ENCODE results near the gene ADCY5. TPM values are rescaled to one million over a fixed set of nuclear protein-coding genes. Genes with fewer than 3 reads are reported as not detected.

ADCY5 gene
- polyA plus RNA-seq, 3 donors: not detected

DNA sequence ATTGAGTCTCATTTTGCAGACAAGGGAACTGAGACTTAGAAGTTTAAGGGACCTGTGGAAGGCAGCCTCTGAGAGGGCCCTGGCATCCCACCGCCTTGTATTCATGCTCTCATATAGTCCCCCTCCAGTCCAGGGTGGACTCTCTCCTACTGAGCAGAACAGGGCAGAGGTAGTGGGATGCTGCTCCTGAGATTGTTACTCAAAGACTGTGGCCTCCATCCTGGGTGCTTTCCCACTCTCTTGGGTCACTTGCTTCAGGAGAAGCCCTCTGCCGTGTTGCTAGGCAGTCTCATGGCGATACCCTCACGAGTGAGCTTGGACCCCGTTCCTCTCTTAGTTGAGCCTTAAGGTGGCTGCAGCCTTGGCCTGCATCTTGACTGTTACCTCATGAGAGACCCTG is 22.2 kb upstream of the ADCY5 start:
- 95% methylated on average over 4 of the region's 5 CpGs for WGBS (ENCODE audit: insufficient coverage)
- TF ChIP-seq, protein P1, sequence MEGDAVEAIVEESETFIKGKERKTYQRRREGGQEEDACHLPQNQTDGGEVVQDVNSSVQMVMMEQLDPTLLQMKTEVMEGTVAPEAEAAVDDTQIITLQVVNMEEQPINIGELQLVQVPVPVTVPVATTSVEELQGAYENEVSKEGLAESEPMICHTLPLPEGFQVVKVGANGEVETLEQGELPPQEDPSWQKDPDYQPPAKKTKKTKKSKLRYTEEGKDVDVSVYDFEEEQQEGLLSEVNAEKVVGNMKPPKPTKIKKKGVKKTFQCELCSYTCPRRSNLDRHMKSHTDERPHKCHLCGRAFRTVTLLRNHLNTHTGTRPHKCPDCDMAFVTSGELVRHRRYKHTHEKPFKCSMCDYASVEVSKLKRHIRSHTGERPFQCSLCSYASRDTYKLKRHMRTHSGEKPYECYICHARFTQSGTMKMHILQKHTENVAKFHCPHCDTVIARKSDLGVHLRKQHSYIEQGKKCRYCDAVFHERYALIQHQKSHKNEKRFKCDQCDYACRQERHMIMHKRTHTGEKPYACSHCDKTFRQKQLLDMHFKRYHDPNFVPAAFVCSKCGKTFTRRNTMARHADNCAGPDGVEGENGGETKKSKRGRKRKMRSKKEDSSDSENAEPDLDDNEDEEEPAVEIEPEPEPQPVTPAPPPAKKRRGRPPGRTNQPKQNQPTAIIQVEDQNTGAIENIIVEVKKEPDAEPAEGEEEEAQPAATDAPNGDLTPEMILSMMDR (IDR thresholded peaks at IDR 0.05): no peak
- Mint-ChIP-seq H3K4me3 (no peak overlapping the region), H3K4me1 (peaks cover 2% of the 10 kb centered on the region), H3K9me3 (no peaks in the 10 kb centered on the region), H3K27ac (no peak overlapping the region), H3K27me3 (ENCODE audit: low read depth in 3 of 3) (peaks cover 2 to 10% (median 9%) of the 10 kb centered on the region in 3 donors), H3K36me3 (no peaks in the 10 kb centered on the region)
- DNase-seq: no peak
- Histone ChIP-seq H3K4me3 (replicated peaks in 1 of 3; ENCODE audit: low read depth in 2 of 3, low read length in 3 of 3) (no peak overlapping the region), H3K9me3 (replicated peaks in 1 of 2; ENCODE audit: control insufficient read depth in 1 of 2, insufficient read depth in 1 of 2, low read length in 2 of 2) (no peaks in the 10 kb centered on the region), H3K36me3 (replicated peaks in 1 of 2; ENCODE audit: control insufficient read depth in 1 of 2, insufficient read depth in 2 of 2, low read length in 2 of 2) (no peaks in the 10 kb centered on the region), H2AFZ (ENCODE audit: insufficient read depth, low read depth, low read length, poor library complexity, severe bottlenecking) (no peak overlapping the region), H3K4me2 (replicated peaks; ENCODE audit: extremely low read depth, low read length, poor library complexity, severe bottlenecking) (no peak overlapping the region), H3K27me3 (ENCODE audit: control insufficient read depth in 2 of 2, insufficient read depth in 2 of 2, low read length in 2 of 2) (no peaks in the 10 kb centered on the region), H3K4me1 (ENCODE audit: control insufficient read depth in 1 of 2, insufficient read depth in 2 of 2, low read length in 2 of 2) (no peaks in the 10 kb centered on the region), H3K9ac (ENCODE audit: insufficient read depth, low read length, poor library complexity, severe bottlenecking) (no peak overlapping the region), H3K79me2 (ENCODE audit: insufficient read depth, low read length) (no peaks in the 10 kb centered on the region), H4K20me1 (ENCODE audit: insufficient read depth, low read length) (no peaks in the 10 kb centered on the region), H3K27ac (ENCODE audit: low read depth in 1 of 2, low read length in 2 of 2) (no peak overlapping the region)
- intact Hi-C loops (cut with micrococcal nuclease): no loop called here

- H2AFZ ChIP-seq (ENCODE audit: insufficient read depth, low read depth, low read length, poor library complexity, severe bottlenecking): no peak overlapping the region
- H3K79me2 ChIP-seq (ENCODE audit: insufficient read depth, low read length): no peaks in the 10 kb centered on the region
- intact Hi-C loops (cut with micrococcal nuclease): no loop called here
- 85% methylated on average over 9 of the region's 11 CpGs for WGBS (ENCODE audit: insufficient coverage)
- no peaks in the 10 kb centered on the region for H4K20me1 ChIP-seq (ENCODE audit: insufficient read depth, low read length)
- H3K36me3 ChIP-seq (replicated peaks in 1 of 2; ENCODE audit: control insufficient read depth in 1 of 2, insufficient read depth in 2 of 2, low read length in 2 of 2): no peaks in the 10 kb centered on the region
- H3K27ac ChIP-seq (ENCODE audit: low read depth in 1 of 2, low read length in 2 of 2): no peak overlapping the region
- no peaks in the 10 kb centered on the region for H3K27me3 ChIP-seq (ENCODE audit: control insufficient read depth in 2 of 2, insufficient read depth in 2 of 2, low read length in 2 of 2)
- H3K4me2 ChIP-seq (replicated peaks; ENCODE audit: extremely low read depth, low read length, poor library complexity, severe bottlenecking): no peak overlapping the region
- H3K4me1 ChIP-seq (ENCODE audit: control insufficient read depth in 1 of 2, insufficient read depth in 2 of 2, low read length in 2 of 2): no peaks in the 10 kb centered on the region
- no peaks in the 10 kb centered on the region for H3K4me1 Mint-ChIP-seq
- DNase-seq: no peak
- peaks cover 0 to 6% (median 4%) of the 10 kb centered on the region in 3 donors for H3K27me3 Mint-ChIP-seq (ENCODE audit: low read depth in 3 of 3)
- TF ChIP-seq, protein P1 (IDR thresholded peaks at IDR 0.05): no peak
- no peak overlapping the region for H3K4me3 Mint-ChIP-seq
- H3K27ac Mint-ChIP-seq: no peak overlapping the region
- H3K36me3 Mint-ChIP-seq: no peaks in the 10 kb centered on the region
- no peaks in the 10 kb centered on the region for H3K9me3 Mint-ChIP-seq
- H3K9me3 ChIP-seq (replicated peaks in 1 of 2; ENCODE audit: control insufficient read depth in 1 of 2, insufficient read depth in 1 of 2, low read length in 2 of 2): no peaks in the 10 kb centered on the region
- H3K9ac ChIP-seq (ENCODE audit: insufficient read depth, low read length, poor library complexity, severe bottlenecking): no peak overlapping the region
- H3K4me3 ChIP-seq (replicated peaks in 1 of 3; ENCODE audit: low read depth in 2 of 3, low read length in 3 of 3): no peak overlapping the region
These were observed 20.6 kb upstream of the ADCY5 start for GRCh38 chr3:123469323-123469995.

Measured in CD14-positive monocyte (primary cell).